ENCODE measurements around the gene GPC5. TPM values are rescaled to one million over a fixed set of nuclear protein-coding genes. Genes with fewer than 3 reads are reported as not detected.
"Not testable (repeated sequence)": the region's sequence is repeated elsewhere in the genome, so short reads cannot be mapped to it uniquely, and the experiment has no call there.

The GPC5 gene
- polyA plus RNA-seq, 6 donors from 2014 or later: 0.30 to 1.0 (median 0.40) TPM; not detected in 3

DNA sequence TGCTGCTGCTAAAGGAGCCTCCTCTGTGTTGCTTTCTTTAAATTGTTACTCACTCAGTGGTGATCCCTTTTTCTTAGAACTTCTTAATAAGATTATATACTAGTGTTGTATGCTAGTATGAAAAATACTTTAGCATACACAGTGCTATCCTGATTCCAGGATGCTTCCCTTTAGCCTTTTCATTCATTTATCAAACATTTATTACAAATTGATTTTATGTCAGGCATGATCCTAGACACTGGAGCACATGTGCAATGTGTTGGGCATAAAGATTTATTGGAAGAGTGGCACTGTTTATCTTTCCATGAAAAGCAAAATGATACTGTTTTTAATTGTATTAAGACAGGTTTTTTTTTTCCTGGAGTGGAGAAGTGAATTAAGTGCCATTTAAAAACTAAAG lies 249.6 kb downstream of the GPC5 start:
- Mint-ChIP-seq H3K27me3 (no peaks in the 10 kb centered on the region), H3K9me3 (peaks cover 0 to 8% (median 3%) of the 10 kb centered on the region in 7 donors), H3K4me1 (no peaks in the 10 kb centered on the region), H3K36me3 (no peaks in the 10 kb centered on the region), H3K27ac (no peak overlapping the region), H3K4me3 (no peak overlapping the region)
- no peak for ATAC-seq (ENCODE audit: low read depth in 2 of 2)
- DNase-seq: no peak

DNA sequence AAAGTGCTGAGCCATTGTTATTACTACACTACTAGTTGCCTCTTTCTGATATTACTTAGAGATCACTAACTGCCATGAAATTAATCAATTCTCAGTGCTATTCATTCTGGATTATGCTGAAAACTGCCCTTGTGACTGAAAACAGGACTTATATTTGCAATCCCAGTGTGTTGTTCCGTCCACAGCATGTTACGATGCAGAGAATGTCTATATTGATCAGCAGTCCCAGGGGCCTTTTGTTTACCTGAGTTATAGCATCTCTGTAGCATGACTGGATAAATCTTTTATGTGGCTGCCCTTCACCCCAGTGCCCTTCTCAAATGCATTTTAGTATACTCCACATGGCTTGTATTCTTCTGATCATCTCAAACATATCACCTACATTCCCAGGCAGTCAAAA lies 251.0 kb downstream of the GPC5 start:
- ATAC-seq (ENCODE audit: low read depth in 2 of 2) (no peak), DNase-seq (no peak)
- Mint-ChIP-seq H3K36me3 (no peaks in the 10 kb centered on the region), H3K9me3 (peaks cover 0 to 8% (median 6%) of the 10 kb centered on the region in 7 donors), H3K4me3 (no peak overlapping the region), H3K27ac (no peak overlapping the region), H3K4me1 (no peaks in the 10 kb centered on the region), H3K27me3 (no peaks in the 10 kb centered on the region)

DNA sequence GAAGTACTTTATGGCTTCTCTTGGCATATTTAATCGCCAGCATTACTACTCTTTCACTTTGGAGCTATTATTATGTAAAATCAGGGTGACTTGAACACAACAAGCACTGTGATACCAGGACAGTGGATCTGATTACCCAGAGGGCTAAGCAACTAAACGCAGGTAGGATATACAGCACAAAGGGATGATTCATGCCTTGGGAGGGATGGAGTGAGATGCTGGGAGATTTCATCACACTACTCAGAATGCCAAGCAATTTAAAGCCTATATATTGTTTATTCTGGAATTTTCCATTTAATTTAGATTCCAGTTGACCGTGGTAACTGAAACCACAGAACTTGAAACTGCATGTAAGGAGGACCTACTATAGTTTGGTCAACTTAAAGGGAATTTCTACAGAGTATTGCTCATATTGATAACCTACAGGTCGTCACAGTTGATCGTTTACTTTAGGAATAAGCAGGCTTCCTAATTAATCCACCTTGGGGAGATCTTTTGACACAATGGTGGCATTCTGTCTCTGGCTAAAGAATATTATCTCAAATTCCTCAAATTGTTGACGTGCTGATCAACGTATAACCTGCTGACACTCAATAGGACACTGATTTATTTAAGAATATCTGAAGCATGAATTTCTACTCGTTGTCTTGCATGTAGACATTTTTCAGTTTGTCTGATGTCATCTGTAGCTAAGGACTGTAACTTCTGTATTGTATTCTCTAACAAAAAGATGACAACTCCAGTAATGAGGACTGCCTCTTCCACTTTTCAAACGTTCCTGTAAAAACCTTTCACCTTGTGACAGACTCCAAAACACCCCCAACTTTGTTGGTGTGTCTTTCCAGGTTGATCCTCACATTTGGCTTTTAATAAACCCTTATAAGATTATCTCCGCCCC lies 254.2 kb downstream of the GPC5 start:
- DNase-seq (no peak), ATAC-seq (ENCODE audit: low read depth in 2 of 2) (no peak)
- H3K36me3 Mint-ChIP-seq: no peaks in the 10 kb centered on the region

GRCh38 chr13:91655731-91656130 lies 257.3 kb downstream of the GPC5 start:
- ATAC-seq (ENCODE audit: low read depth in 2 of 2) (no peak), DNase-seq (no peak)
- H3K27ac Mint-ChIP-seq: no peak overlapping the region
- no peaks in the 10 kb centered on the region for H3K27me3 Mint-ChIP-seq
- H3K36me3 Mint-ChIP-seq: no peaks in the 10 kb centered on the region
- peaks cover 0 to 9% (median 1%) of the 10 kb centered on the region in 7 donors for H3K9me3 Mint-ChIP-seq
- no peaks in the 10 kb centered on the region for H3K4me1 Mint-ChIP-seq
- no peak overlapping the region for H3K4me3 Mint-ChIP-seq

More for the DNA sequence above, 254.2 kb downstream of the GPC5 start:
- no peaks in the 10 kb centered on the region for H3K27me3 Mint-ChIP-seq
- H3K27ac Mint-ChIP-seq: no peak overlapping the region
- H3K4me1 Mint-ChIP-seq: no peaks in the 10 kb centered on the region
- H3K4me3 Mint-ChIP-seq: no peak overlapping the region
- peaks cover 0 to 10% (median 5%) of the 10 kb centered on the region in 7 donors for H3K9me3 Mint-ChIP-seq

DNA sequence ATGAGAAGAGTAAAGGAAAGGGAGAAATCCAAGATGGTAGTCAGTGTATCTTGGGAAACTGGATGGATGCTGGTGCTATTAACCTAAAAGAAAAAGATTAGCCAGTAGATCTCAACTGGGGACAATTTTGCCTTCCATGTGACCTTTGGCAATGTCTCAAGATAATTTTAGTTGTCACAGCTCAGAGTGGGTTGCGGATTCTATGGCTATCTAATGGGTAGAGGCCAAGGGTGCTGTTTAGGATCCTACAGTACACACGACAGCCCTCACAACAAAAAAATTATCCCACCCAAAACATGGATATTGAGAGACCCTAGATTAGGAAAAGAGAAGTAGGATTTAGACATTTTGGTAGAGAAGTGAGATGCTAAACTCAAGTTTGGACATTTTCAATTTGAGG lies 258.9 kb downstream of the GPC5 start:
- Mint-ChIP-seq H3K36me3 (no peaks in the 10 kb centered on the region), H3K4me1 (no peaks in the 10 kb centered on the region), H3K4me3 (no peak overlapping the region), H3K27ac (no peak overlapping the region), H3K9me3 (peaks cover 0 to 11% (median 3%) of the 10 kb centered on the region in 7 donors), H3K27me3 (no peaks in the 10 kb centered on the region)
- DNase-seq (no peak), ATAC-seq (ENCODE audit: low read depth in 2 of 2) (no peak)

DNA sequence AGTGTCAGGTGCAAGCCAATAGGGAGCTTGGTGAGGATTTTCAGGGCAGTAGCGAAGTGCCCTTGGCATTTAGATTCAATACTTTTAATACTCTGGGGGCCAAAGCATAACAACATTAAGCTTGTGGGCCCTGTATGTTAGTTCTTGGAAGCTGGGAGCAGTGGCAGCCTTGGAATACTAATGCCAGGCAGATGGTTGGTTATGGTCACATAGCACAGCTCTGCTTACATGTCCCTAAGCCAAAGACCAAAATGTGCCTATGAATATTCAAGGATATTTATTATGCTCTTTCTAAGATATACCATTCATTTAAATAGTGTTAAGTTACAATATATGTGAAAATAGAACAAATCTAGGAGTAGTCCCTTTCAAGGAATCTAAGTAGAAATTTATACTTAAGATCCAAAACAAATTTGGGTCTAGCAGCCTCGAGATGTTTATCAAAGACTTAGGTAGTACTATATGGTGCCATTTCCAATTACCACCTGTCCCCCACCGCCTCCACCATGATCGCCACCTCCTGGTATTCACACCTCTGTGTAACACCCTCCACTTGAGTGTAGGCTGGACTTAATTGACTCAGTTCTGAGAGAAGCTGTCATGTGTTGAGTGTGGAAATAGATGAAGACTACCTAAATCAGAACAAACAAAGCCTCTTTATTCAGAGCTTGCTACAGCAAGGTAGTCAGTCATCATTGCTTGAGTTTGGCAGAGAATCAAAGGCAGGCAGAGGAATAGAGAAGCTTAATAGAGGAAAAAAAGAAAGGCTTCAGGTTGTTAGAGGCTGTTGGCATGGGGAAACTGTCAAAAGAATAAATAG lies 261.0 kb downstream of the GPC5 start:
- no peak overlapping the region for H3K27ac Mint-ChIP-seq
- H3K36me3 Mint-ChIP-seq: no peaks in the 10 kb centered on the region
- DNase-seq: no peak
- H3K9me3 Mint-ChIP-seq: peaks cover 0 to 11% (median 3%) of the 10 kb centered on the region in 7 donors
- no peak for ATAC-seq (ENCODE audit: low read depth in 2 of 2)
- no peak overlapping the region for H3K4me3 Mint-ChIP-seq
- no peaks in the 10 kb centered on the region for H3K4me1 Mint-ChIP-seq
- H3K27me3 Mint-ChIP-seq: no peaks in the 10 kb centered on the region

DNA sequence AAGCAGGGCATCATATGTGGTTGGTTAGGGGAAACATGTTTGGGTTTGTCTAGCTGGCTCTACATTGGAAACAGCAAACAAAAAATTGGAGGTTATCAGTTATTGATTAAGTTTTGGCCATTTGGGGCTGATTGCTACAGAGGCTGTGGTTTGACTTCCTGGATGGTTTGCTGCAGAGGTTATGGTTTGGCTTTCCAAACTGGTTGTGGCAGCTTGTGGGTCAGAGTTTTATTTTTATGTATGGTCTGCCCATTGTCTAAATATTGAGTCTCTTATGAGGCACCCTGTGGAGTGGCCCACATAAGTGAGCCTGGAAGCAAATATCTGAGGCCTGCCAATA lies 261.6 kb downstream of the GPC5 start:
- peaks cover 0 to 11% (median 3%) of the 10 kb centered on the region in 7 donors for H3K9me3 Mint-ChIP-seq
- no peaks in the 10 kb centered on the region for H3K4me1 Mint-ChIP-seq
- H3K27ac Mint-ChIP-seq: no peak overlapping the region
- H3K27me3 Mint-ChIP-seq: no peaks in the 10 kb centered on the region
- ATAC-seq (ENCODE audit: low read depth in 2 of 2) (no peak), DNase-seq (no peak)
- H3K36me3 Mint-ChIP-seq: no peaks in the 10 kb centered on the region
- no peak overlapping the region for H3K4me3 Mint-ChIP-seq

- DNase-seq: no peak
- no peak for ATAC-seq (ENCODE audit: low read depth in 2 of 2)
- H3K36me3 Mint-ChIP-seq: no peaks in the 10 kb centered on the region
- peaks cover 0 to 10% (median 4%) of the 10 kb centered on the region in 7 donors for H3K9me3 Mint-ChIP-seq
- no peak overlapping the region for H3K27ac Mint-ChIP-seq
- H3K4me1 Mint-ChIP-seq: no peaks in the 10 kb centered on the region
- H3K4me3 Mint-ChIP-seq: no peak overlapping the region
- H3K27me3 Mint-ChIP-seq: no peaks in the 10 kb centered on the region
Observed at GRCh38 chr13:91661692-91662490, 263.5 kb downstream of the GPC5 start.

- no peak for ATAC-seq (ENCODE audit: low read depth in 2 of 2)
Observed at GRCh38 chr13:91664039-91664438, 265.6 kb downstream of the GPC5 start.

GRCh38 chr13:91667486-91667885 lies 269.1 kb downstream of the GPC5 start:
- ATAC-seq (ENCODE audit: low read depth in 2 of 2): no peak
- Mint-ChIP-seq H3K9me3 (peaks cover 0 to 4% (median 2%) of the 10 kb centered on the region in 7 donors), H3K4me3 (no peak overlapping the region), H3K27ac (no peak overlapping the region), H3K4me1 (no peaks in the 10 kb centered on the region), H3K27me3 (no peaks in the 10 kb centered on the region), H3K36me3 (no peaks in the 10 kb centered on the region)
- DNase-seq: no peak

More at GRCh38 chr13:91664039-91664438, 265.6 kb downstream of the GPC5 start:
- no peaks in the 10 kb centered on the region for H3K27me3 Mint-ChIP-seq
- H3K9me3 Mint-ChIP-seq: peaks cover 0 to 8% (median 4%) of the 10 kb centered on the region in 7 donors
- H3K4me3 Mint-ChIP-seq: no peak overlapping the region
- no peak for DNase-seq
- H3K4me1 Mint-ChIP-seq: no peaks in the 10 kb centered on the region
- no peak overlapping the region for H3K27ac Mint-ChIP-seq
- no peaks in the 10 kb centered on the region for H3K36me3 Mint-ChIP-seq

DNA sequence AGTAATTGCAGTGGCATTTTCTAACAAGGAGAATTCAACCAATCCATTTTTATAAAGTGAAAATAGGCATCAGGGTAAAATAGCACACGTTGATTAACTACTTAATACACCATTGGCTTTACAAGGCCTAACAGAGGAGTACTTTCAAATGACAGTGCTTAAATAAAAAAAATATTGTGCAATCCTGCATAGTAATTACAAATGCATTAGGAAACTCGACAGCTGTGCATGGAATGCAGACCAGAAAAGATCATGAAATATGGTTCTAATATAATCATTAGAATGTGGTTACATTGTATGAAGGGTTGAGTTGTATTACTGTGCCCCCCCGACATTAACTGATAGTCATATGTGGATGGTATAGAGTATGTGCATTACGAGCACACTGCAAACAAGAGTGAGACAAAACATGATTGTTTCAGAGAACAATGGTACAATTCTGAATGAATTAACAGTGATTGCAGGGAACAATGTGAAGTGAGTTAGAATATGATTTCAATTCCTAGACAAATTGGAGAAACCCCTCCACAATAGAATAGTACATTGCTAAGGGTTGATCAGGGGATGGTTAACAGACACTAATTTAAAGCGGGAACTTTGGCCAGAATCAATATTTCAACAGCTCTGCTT lies 270.6 kb downstream of the GPC5 start:
- no peak overlapping the region for H3K4me3 Mint-ChIP-seq
- H3K36me3 Mint-ChIP-seq: no peaks in the 10 kb centered on the region
- H3K27ac Mint-ChIP-seq: no peak overlapping the region
- no peaks in the 10 kb centered on the region for H3K27me3 Mint-ChIP-seq
- no peak for ATAC-seq (ENCODE audit: low read depth in 2 of 2)
- DNase-seq: no peak
- H3K9me3 Mint-ChIP-seq: peaks cover 0 to 4% (median 2%) of the 10 kb centered on the region in 7 donors
- H3K4me1 Mint-ChIP-seq: no peaks in the 10 kb centered on the region

DNA sequence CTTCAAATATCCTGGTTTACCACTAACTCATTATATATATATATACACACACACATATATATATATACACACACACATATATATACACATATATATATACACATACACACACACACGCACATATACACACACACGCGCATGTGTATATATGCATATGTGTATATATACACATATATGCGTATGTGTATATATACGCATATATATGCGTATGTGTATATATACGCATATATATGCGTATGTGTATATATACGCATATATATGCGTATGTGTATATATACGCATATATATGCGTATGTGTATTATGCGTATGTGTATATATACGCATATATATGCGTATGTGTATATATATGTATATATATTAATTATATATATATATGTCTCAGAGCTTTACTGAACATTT lies 275.9 kb downstream of the GPC5 start:
- not testable (repeated sequence) for H3K27me3 Mint-ChIP-seq; H3K36me3 Mint-ChIP-seq; H3K4me3 Mint-ChIP-seq; H3K4me1 Mint-ChIP-seq; H3K27ac Mint-ChIP-seq; H3K9me3 Mint-ChIP-seq; DNase-seq; ATAC-seq (ENCODE audit: low read depth in 2 of 2)

DNA sequence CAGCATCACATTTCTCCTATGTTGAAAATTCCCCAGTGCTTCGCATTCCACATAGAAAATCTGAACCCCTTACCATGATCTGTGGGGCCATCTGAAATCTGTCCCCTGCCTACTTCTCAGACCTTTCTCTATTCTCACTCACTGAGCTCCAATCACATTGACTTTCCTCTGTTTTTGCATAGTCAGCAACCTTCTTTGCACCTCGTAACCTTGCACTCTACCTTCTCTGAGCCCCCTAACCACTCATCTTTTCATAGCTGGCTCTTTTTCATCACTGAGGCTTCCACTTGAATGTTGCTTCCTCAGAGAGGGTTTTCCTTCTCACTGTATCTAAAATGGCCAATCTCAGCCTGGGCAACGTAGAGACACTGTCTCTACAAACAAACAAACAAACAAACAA lies 286.3 kb downstream of the GPC5 start:
- DNase-seq: no peak
- H3K9me3 Mint-ChIP-seq: peaks cover 0 to 9% (median 2%) of the 10 kb centered on the region in 7 donors
- H3K27ac Mint-ChIP-seq: no peak overlapping the region
- no peak overlapping the region for H3K4me3 Mint-ChIP-seq
- H3K27me3 Mint-ChIP-seq: peaks cover 0 to 4% (median 0%) of the 10 kb centered on the region in 3 donors
- ATAC-seq (ENCODE audit: low read depth in 2 of 2): no peak
- H3K4me1 Mint-ChIP-seq: no peaks in the 10 kb centered on the region
- H3K36me3 Mint-ChIP-seq: no peaks in the 10 kb centered on the region
